Measurements from ENCODE around the gene PHF2.
"Not testable (repeated sequence)": the region's sequence is repeated elsewhere in the genome, so short reads cannot be mapped to it uniquely, and the experiment has no call there.

The PHF2 gene

DNA sequence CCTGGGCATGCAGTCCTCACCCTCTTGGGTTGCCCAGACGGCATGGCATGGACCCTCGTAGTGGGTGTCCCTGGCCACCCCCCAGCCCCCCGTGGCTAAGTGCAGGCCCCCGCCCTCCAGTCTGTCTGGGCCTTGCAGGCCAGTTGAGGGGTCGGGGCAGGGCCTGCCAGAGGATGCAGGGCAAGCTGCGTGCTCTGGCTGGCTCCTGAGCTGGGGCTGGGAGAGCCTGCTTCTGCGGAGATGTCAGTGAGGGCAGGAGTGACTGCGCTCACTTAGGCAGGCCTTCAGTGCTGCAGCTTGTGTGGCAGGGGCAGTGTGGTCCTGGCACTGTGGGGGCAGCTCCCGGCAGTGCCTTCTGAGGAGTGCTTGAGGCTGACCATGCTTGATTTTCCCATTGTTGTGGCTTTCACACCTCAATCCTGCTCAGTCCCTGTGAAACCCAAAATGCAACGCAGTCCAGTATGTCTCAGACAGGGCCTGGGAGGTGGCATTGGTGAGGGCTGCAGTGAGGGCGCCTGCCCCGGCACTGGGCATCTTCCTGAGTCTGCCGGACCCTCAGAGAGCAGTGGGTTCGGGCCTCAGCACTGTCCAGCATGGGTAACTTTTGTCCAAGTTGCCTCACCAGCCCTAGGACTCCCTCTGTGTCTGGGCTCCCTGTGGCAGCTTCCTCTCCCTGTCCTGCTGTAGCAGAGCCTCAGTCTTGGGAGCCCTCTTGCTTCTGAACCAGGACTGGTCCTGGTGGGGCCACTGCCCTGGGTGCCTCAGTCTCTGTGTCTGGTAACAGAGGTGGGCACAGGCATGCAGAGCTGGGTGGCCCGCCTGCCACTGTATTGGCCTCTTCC, 93.0 kb downstream of the PHF2 start:
- FAIRE-seq: no peak

DNA sequence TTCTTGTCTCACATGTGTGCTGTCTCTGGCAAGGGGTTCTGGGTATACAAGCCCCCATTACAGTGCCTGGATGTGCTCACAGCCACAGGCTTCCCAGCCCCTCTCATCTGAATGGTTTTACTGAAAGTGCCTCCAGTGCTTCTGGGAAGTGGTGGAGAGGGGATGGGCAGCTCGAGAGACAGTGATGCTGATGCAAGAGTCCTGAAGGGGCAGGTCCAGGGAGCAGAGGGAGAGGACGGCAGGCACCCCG, 93.5 kb downstream of the PHF2 start:
- no peak for FAIRE-seq

DNA sequence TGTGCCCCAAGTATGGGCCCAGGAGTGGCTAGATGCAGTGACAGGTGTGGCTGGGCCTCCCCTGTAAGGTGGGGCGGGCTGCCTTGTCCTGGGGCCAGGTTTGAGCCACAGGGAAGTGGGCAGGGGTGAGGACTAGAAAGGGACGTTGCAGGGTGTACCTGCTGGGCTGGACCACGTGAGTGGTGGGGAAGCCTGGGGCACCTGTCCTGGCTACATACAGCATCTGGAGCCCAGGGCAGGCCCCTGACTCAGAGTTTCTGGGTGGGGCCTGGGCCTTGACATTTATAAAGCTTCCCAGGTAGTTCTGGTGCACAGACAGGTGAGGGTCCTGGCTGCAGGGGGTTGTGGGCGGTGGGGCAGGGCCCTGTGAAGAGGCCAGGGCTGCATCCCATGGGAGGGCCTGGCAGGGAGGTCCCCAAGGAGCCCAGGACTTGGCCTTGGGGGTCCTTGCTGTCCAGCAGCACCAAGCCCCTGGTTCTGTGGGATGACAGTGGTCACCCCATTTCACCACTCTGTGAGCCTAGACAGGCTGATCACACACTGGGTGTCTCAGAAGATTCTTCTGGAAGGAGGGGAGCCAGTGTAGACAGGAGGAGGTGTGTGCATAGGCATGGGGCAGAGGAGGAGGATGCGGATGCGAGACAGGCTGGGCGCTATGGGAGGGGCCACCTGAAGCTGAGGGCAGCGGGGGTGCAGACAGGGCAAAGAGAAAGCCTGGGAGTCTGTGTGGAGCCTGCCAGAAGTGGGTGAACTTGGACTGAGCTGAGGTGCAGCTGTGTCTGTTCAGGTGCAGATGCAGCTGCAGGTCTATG, 94.0 kb downstream of the PHF2 start:
- no peak for FAIRE-seq

DNA sequence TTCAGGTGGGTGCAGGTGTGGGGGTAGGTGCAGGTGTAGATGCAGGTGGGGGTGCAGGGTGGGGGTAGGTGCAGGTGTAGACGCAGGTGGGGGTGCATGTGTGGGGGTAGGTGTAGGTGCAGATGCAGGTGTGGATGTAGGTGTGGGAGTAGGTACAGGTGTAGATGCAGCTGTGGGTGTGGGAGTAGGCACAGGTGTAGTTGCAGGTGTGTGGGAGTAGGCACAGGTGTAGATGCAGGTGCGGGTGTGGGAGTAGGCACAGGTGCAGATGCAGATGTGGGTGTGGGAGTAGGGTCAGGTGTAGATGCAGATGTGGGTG, 94.6 kb downstream of the PHF2 start:
- no peak for FAIRE-seq

DNA sequence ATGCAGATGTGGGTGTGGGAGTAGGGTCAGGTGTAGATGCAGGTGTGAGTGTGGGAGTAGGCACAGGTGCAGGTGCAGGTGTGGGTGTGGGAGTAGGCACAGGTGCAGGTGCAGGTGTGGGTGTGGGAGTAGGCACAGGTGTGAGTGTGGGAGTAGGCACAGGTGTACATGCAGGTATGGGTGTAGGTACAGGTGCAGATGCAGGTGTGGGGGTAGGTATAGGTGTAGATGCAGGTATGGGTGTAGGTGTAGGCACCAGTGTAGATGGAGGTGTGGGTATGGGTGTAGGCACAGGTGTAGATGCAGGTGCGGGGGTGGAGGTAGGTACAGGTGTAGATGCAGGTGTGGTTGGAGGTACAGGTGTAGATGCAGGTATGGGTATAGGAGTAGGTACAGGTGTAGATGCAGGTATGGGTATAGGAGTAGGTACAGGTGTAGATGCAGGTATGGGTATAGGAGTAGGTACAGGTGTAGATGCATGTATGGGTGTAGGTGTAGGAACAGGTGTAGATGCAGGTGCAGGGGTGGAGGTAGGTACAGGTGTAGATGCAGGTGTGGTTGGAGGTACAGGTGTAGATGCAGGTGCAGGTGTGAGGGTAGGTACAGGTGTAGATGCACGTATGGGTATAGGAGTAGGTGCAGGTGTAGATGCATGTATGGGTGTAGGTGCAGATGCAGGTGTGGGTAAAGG, 96.1 kb downstream of the PHF2 start:
- not testable (repeated sequence) for FAIRE-seq

DNA sequence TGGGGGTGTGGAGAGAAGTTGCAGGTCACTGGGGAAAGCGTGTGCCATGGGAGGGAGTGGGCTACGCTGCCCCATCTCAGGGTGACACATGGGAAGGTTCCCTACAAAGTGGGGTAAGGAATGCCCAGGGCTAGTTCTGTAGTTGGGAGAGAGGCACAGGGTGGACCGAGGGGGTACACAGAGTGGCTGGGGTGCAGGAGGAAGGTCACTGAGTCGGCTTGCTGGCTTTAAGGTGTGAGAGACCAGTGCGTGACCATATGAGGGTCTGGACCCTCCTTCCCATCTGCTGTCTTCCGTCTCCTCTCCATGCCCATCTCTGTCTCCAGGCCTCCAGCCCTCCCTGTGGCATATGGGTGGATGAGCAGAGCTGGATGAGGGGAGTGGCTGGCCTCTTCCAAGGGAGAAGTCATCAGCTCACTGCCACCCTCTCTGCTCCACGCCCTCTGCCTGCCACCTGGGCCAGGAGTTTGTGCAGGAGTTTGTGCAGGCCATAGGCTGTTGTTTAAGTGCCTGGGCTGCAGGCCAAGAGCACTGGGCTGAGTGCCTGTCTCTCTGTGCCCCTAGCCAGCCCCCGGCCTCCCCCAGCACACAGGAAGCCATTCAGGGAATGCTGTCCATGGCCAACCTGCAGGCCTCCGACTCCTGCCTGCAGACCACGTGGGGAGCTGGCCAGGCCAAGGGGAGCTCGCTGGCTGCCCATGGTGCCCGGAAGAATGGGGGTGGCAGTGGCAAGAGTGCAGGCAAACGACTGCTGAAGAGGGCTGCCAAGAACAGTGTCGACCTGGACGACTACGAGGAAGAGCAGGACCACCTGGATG, 96.8 kb downstream of the PHF2 start:
- no peak for FAIRE-seq

DNA sequence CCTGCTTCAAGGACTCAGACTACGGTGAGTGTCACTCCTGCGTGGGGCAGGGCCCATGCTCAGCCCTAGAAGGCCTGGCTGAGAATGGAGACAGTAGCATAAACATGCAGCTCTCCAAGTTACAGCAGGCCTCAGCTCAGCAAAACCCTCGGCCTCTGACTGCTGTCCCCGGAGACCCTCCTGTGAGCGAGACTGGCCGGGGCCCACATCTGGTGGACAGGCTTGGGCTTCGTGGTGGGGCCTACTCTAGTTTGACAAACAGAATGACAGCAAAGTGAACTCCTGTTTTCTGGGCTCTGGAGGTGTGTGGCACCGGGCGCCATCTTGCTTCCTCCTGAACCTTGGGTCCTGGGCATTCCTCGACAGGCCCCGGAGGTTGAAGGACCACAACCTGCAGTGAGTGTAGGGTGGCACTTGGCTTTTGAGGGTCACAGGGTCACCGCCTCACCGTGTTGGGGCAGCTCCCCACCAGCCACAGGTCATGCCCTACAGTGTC, 97.5 kb downstream of the PHF2 start:
- FAIRE-seq: no peak

DNA sequence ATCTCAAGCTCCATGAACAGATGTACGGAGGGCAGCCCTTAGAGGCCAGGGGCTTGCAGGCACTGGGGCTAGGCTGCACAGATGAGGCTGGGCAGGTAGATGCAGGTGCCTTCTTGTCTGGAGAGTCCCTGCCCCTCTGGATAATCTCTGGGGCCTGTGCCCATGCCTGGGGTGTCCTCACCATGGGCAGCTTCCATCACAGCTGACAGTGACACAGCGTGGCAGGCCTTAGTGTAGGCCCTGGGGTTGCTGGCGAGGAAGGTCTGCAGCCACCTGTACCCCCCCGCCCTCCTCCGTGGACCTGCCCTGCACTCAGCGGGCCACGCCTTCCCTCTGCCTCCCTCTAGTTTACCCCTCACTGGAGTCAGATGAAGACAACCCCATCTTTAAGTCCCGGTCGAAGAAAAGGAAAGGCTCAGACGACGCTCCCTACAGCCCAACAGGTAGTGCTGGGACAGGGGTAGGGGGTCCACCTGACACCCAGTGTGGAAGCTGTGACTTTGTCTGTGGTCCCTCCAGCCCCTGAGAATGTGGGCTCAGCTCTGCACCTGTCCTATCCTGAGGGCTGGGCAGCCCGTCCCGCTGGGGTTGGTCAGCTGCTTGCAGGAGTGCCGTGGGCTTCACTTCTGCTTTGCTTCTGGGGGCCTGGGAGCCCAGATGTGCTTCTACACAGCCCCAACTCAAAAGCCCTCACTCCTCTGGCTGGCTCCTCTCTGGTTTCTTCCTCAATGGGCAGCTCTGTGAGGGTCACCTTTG, 98.4 kb downstream of the PHF2 start:
- no peak for FAIRE-seq

DNA sequence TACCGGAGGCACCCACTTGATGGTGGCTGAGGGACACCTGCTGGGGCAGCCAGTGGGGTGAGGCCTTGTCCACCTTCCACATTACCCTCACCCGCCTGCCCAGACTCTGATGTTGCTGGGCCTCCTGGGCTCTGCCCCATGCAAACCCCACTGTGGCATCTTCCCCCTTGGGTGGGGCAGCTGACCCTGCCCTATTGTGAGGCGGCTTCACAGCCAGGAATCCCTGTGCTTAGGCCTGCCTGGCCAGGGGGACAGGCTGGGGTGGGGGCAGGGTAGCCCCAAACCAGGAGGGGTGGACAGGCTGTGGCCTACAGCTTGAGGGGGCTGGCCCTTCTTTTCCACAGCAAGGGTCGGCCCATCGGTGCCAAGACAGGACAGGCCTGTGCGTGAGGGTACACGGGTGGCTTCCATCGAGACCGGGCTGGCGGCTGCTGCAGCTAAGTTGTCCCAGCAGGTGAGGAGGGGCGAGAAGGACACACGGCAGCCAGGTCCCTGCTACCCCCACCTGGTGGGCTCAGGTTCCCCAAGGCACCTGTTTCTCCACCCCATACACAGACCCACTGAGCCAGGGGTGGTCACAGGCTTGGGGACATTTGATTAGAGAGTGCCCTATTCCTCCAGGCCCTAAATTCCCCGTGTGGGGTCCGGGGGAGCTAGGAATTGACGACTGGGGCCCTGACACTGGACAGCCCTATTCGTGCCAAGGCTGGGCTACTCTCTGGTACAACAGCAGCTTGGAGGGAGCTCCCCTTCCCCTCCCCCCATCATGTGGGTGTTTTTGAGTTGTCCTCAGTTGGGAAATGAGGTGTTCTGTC, 99.2 kb downstream of the PHF2 start:
- no peak for FAIRE-seq

DNA sequence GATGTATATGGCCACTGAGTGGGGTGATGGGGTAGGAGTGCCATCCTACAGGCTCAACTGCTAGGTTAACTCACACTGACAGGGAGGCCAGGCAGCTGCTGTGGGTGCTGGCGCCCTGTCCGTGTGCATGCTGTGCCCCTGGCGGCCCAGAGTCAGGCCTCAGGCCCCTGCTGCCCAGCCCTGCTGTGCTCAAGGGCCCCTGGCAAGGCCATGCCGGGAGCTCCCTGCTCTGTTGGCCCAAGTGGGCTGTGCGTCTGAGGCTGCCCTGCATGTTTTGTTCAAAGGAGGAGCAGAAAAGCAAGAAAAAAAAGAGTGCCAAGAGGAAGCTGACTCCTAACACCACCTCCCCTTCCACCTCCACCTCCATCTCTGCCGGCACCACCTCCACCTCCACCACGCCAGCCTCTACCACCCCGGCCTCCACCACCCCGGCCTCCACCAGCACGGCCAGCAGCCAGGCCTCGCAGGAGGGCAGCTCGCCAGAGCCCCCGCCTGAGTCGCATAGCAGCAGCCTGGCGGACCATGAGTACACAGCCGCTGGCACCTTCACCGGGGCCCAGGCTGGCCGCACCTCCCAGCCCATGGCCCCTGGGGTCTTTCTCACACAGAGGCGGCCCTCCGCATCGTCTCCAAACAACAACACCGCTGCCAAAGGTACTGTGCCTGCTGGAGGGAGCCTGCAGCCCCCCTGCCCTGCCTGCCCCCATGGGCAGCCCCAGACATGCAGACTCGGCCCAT, 100.1 kb downstream of the PHF2 start:
- FAIRE-seq: no peak

DNA sequence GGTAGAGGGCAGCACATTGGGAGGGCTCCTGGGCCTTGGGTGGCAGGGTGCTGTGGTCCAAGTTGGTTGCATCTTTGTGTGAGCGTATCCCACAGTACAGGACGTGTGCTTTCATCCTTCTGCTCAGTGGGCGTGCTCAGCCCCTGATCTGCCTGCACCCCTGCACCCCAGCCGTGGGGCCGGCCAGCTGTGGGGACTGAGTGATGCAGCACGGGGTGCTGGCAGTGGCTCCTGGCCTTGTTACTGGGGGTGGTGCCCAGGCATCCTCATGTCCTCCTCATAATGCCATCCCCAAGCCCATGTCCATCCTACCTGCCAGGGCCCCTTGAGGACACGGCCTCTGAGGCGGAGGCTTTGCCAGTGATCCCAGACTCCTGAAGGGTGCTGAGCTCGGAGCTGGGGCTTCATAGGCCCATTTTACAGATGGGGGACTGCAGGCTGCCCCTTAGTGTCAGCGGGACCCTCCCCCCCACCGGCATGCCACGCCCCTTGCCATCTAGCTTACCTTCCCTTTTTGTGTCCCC, 100.7 kb downstream of the PHF2 start:
- no peak for FAIRE-seq

DNA sequence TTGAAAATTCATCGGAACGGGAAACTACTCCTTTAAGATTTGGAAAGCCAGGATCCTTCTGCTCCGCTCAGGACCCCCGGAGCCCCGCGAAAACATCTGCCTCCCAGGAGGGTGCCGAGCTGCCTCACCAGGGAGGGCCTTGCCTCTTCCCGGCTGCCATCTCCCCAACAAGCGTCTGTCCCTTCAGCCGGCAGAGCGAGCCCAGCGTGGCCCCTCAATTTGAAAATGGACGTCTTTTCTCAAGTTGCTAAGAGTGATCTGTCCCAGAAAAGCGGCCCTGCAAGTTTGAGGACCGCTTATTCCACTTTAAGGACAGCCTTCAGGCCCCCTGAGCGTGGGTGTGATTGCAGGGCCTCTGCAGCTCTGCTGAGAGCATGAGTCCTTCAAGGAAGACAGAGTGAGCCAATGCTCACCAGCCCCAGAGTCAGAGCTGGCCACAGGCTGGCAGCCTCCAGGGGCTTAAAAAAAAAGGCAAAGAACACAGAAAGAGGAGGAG, 101.3 kb downstream of the PHF2 start:
- no peak for FAIRE-seq

DNA sequence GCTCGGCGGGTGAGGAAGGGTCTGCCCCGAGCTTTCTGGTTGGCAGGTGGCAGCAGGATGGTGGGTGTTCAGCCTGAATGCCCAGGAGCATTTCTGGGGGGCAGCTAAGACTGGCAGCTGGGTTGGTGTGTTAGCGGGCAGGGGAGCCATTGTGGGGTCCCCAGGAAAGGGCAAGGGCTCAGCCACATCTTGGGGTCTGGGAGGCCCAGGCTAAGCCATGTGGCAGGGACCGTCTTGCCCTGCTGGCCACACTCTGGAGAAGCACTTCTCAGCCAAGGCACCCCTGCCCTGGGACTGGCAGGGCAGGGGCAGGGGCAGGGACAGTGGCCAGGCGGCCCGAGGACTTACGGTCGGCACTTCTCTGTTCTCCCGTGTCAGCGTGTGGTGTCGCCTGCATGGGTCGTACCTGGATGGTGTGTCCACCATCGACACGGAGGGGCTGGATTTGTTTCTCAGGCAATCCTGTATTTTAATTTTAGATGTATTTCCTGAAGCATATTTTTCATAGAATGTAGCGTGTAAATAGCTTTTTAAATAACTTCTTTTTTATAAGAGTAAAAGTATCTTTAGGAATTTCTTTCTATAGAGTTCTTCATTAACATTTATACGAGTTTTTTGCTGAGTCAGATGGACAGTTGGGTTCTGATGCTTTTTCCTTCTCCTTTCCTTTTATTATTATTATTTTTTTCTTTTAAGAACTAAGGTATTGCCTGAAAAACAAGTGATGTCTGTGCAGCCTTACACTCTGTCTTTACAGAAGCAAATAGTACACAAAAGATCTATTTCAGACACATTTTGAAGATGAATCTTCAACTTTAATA, 102.0 kb downstream of the PHF2 start:
- FAIRE-seq: no peak

DNA sequence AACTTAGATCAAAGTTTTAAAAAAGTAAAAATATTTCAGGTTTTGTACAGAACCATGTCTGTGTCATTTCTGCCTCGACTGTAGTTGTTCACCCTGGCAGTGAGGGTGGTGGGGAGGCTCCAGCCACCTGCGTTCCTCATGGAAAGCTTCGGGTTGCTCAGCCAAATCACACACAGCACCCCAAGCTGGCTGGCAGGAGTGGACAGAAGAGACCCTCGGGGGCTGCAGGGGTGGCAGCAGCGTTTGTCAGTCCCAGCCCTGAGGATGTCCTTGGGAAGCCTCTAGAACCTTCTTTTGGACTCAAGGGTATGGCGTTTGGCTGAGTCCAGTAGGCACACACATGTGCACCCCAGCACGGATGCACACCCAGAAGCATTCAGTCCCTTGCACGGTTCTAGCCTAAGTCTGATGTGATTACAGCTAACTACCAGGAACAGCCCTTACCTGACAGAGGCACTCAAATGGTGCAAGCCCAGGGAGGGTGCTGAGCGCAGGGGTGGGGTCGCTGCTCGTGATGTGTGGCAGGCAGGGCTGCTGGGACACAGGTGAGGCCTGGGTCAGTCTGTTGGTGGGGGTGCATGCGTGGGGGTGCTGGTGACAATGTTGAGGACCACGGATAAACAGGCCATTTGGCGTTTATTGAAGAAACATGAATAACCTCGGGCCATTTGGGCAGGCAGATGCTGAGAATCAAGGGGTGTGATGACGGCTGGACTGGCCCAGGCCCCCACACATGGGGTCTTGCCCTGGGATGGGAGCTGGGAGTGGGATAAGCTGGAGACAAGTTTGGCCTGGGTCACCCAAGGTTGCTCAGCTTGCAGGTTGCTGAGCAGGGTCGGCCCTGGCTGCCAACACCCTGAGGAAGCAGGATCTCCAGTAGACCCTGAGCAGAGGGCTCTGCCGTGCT, 103.4 kb downstream of the PHF2 start:
- FAIRE-seq: no peak

DNA sequence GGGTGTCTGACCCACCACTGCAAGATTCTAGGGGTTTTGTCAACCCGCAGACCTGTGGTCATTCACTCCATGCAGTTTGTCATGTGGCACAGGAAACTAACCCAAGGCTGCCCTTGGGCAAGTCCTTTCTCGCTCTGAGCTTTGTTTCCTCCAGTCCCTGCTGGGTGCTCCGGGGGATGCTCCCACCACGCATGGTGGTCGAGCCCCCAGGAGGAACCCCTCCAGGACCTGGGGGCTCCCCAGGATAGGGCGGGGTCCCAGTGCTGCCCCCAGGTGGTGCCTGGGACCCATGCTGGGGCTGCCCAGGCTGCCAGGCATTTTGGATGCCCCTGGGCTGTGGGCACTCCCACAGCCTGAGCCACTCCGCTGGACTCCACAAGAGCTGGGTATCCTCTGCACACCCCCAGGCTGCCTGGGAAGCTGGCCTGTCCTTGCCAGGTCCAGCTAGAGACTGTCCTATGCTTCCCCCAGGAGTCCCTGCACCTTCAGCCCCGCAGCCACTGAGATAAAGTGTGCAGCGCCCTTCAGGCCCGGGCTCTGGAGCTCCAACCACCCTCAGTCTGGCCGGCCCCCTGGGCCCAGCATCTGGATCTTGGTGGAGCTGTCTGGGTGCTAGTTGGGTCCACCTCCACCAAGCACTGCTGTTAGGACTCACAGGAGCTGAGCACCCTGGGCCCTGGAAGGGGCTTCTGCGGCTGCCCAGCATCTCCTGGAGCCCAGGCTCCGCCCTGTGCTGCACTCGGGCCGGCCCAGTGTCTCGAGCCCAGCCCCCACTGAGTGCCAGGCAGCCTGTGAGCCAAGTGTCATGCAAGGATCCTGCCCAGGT, 104.3 kb downstream of the PHF2 start:
- FAIRE-seq: no peak

DNA sequence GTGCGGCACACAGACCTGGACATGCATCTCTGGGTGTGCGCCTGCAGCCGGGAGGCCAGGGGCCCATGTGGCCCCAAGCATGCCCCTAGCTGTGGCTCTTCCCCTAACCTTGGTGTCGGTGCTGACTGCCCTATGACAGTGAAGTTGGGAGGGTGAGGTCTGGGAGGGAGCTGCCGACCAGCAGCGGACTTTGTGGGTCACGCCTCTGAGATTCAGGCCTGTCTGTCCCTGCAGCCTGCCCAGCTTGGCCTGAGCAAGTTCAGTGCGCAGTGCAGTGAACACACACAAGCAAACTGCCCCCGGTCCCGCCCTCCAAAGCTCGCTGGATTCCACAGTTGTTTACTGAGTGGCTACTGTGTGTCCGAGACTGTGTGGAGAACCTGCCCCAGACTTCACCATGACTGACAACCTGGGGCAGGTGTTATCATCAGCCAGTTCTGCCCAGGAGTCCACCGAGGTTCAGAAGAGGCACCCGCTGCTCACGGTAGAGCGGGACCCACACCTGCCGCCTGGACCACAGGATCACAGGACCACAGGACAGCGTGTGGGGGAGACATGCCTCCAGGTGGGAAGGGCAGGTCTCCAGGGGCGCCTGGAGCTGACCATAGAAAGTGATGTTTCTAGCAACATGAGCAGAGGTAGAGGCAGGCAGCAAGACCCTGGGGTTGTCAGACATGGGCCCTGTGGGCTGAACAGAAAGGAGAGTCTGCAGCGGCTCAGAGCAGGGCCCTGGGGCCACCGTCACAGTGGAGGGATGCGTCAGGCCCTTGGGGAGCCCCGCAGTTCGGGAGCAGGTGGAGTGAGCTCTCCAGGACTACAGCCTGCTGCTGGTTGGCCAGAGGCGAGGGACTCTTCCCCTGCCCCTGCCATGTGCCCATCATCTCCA, 105.1 kb downstream of the PHF2 start:
- FAIRE-seq: no peak
